GM23338 (cell line): ENCODE data around the gene SIRPB2. TPM values are rescaled to one million over a fixed set of nuclear protein-coding genes. Genes with fewer than 3 reads are reported as not detected.
A peak's percentile ranks its signal among the peaks of the same experiment; 100 is the strongest.

Source experiments
- ATAC-seq: fragments of 200-7000 bp; cut with Tn5 transposase; 3 replicates; pipeline ENCODE4 v1.9.1; 2020
- DNase-seq: peaks from one replicate; pipeline ENCODE4 v3.0.0-alpha.2; 2015; ENCODE audit warnings: low spot score
- H2AFZ ChIP-seq: fragments of 200-600 bp; sonication (generic); 2 replicates; pipeline ENCODE4 v1.8.0; 2016; ENCODE audit warnings: antibody characterized with exemption, mild to moderate bottlenecking, moderate library complexity
- H3F3A ChIP-seq: fragments of 200-600 bp; sonication (generic); replicated peaks from 2 replicates; pipeline ENCODE4 v1.8.0; 2017; ENCODE audit warnings: antibody characterized with exemption, mixed run types, low read depth
- H3K27ac ChIP-seq: fragments of 200-600 bp; sonication (generic); 2 replicates; pipeline ENCODE4 v1.6.1; 2016; ENCODE audit warnings: low read depth
- H3K27me3 ChIP-seq: fragments of 200-600 bp; sonication (generic); 2 replicates; pipeline ENCODE4 v1.8.0; 2016; ENCODE audit warnings: mild to moderate bottlenecking, mixed run types, moderate library complexity; ENCODE audit not compliant: insufficient read depth
- H3K36me3 ChIP-seq: fragments of 200-600 bp; sonication (generic); 2 replicates; pipeline ENCODE4 v1.8.0; 2016; ENCODE audit warnings: mild to moderate bottlenecking; ENCODE audit not compliant: insufficient read depth
- H3K4me1 ChIP-seq: fragments of 200-600 bp; sonication (generic); 2 replicates; pipeline ENCODE4 v1.8.0; 2016; ENCODE audit warnings: mild to moderate bottlenecking, moderate library complexity; ENCODE audit not compliant: insufficient read depth
- H3K4me2 ChIP-seq: fragments of 200-600 bp; sonication (generic); 2 replicates; pipeline ENCODE4 v1.7.1; 2017; ENCODE audit warnings: mixed run types
- H3K4me3 ChIP-seq: fragments of 200-600 bp; sonication (generic); 2 replicates; pipeline ENCODE4 v1.6.1; 2016; ENCODE audit warnings: mixed run types
- H3K79me2 ChIP-seq: fragments of 200-600 bp; sonication (generic); replicated peaks from 2 replicates; pipeline ENCODE4 v1.8.0; 2017; ENCODE audit warnings: mild to moderate bottlenecking; ENCODE audit not compliant: insufficient read depth
- H3K9me2 ChIP-seq: fragments of 200-600 bp; sonication (generic); 2 replicates; pipeline ENCODE4 v1.8.0; 2017; ENCODE audit not compliant: insufficient read depth
- H4K20me1 ChIP-seq: fragments of 200-600 bp; sonication (generic); replicated peaks from 2 replicates; pipeline ENCODE4 v1.8.0; 2017; ENCODE audit warnings: mild to moderate bottlenecking; ENCODE audit not compliant: insufficient read depth
- H3K27ac Mint-ChIP-seq: 2 replicates; pipeline ENCODE4 v1.8.0; 2020; ENCODE audit warnings: inconsistent platforms, mild to moderate bottlenecking, moderate library complexity, mixed read lengths
- H3K27me3 Mint-ChIP-seq: 3 replicates; pipeline ENCODE4 v1.8.0; 2022; ENCODE audit warnings: low read depth, mild to moderate bottlenecking, moderate library complexity, mixed read lengths, inconsistent platforms; ENCODE audit not compliant: insufficient read depth, poor library complexity
- H3K36me3 Mint-ChIP-seq: 3 replicates; pipeline ENCODE4 v1.8.0; 2021; ENCODE audit warnings: low read depth, mild to moderate bottlenecking, inconsistent platforms, moderate library complexity, mixed read lengths
- H3K4me1 Mint-ChIP-seq: 3 replicates; pipeline ENCODE4 v1.8.0; 2020; ENCODE audit warnings: mild to moderate bottlenecking, inconsistent platforms, mixed read lengths
- H3K4me3 Mint-ChIP-seq: 3 replicates; pipeline ENCODE4 v1.8.0; 2021; ENCODE audit warnings: moderate library complexity, mild to moderate bottlenecking, inconsistent platforms, mixed read lengths
- H3K9me3 Mint-ChIP-seq: 3 replicates; pipeline ENCODE4 v1.8.0; 2020; ENCODE audit warnings: moderate library complexity, mild to moderate bottlenecking, inconsistent platforms, mixed read lengths
- CREB1 ChIP-seq: fragments of 250-450 bp; sonication (Bioruptor Pico); IDR thresholded peaks from 2 replicates; pipeline ENCODE4 v1.5.0; 2020; ENCODE audit warnings: low read depth, mild to moderate bottlenecking, moderate library complexity
- CTCF ChIP-seq, 2 experiments: fragments of 200-600 bp in 1 of 2; sonication (generic) in 1 of 2; conservative IDR thresholded peaks; 2 replicates each; pipeline versions ENCODE4 v1.5.1 to v1.6.1; 2016 to 2017; ENCODE audit warnings: antibody characterized with exemption in 2 of 2, low read depth in 2 of 2, mild to moderate bottlenecking in 2 of 2, moderate library complexity in 1 of 2
- ETS1 ChIP-seq: IDR thresholded peaks from 2 replicates; pipeline ENCODE4 v1.6.1; 2016; ENCODE audit warnings: antibody characterized with exemption
- EZH2 ChIP-seq: fragments of 200-600 bp; sonication (generic); IDR thresholded peaks from one replicate; pipeline ENCODE4 v1.8.0; 2017; ENCODE audit warnings: antibody characterized with exemption, mild to moderate bottlenecking, low read depth; ENCODE audit not compliant: unreplicated experiment
- EZH2phosphoT487 ChIP-seq: fragments of 200-600 bp; sonication (generic); IDR thresholded peaks from one replicate; pipeline ENCODE4 v1.8.1; 2018; ENCODE audit warnings: antibody characterized with exemption; ENCODE audit not compliant: unreplicated experiment
- JUNB ChIP-seq: IDR thresholded peaks from one replicate; pipeline ENCODE4 v1.6.1; 2016; ENCODE audit warnings: antibody characterized with exemption; ENCODE audit not compliant: unreplicated experiment
- NANOG ChIP-seq: IDR thresholded peaks from 2 replicates; pipeline ENCODE4 v1.6.1; 2016; ENCODE audit warnings: antibody characterized with exemption, borderline replicate concordance
- POLR2AphosphoS5 ChIP-seq: IDR thresholded peaks from 2 replicates; pipeline ENCODE4 v1.6.1; 2016; ENCODE audit warnings: antibody characterized with exemption, low read depth
- REST ChIP-seq: IDR thresholded peaks from one replicate; pipeline ENCODE4 v1.6.1; 2018; ENCODE audit warnings: antibody characterized with exemption; ENCODE audit not compliant: unreplicated experiment
- STAT1 ChIP-seq: IDR thresholded peaks from one replicate; pipeline ENCODE4 v1.6.1; 2016; ENCODE audit warnings: antibody characterized with exemption; ENCODE audit not compliant: unreplicated experiment
- ZNF114 ChIP-seq: fragments of 250-450 bp; sonication (Bioruptor Pico); IDR thresholded peaks from 2 replicates; pipeline ENCODE4 v1.5.0; 2020; ENCODE audit warnings: mild to moderate bottlenecking, moderate library complexity
- ZNF331 ChIP-seq: fragments of 250-450 bp; sonication (Bioruptor Pico); IDR thresholded peaks from 2 replicates; pipeline ENCODE4 v1.5.0; 2020; ENCODE audit warnings: low read depth, mild to moderate bottlenecking, moderate library complexity
- ZNF462 ChIP-seq: fragments of 250-450 bp; sonication (Bioruptor Pico); IDR thresholded peaks from 2 replicates; pipeline ENCODE4 v1.5.0; 2020; ENCODE audit warnings: mild to moderate bottlenecking, moderate library complexity
- long read RNA-seq: library from polyadenylated mRNA; unstranded; transcript quantifications from one replicate; pipeline ENCODE4 v2.0.0, GENCODE V29; 2020; ENCODE audit not compliant: unreplicated experiment
- polyA plus RNA-seq: library from polyadenylated mRNA; unstranded; fragments of >200 nt; fragmentation: Nextera tagmentation; extraction: Ambion mirVana; gene quantifications from 2 replicates; pipeline ENCODE4 v1.2.1, GENCODE V29; 2016
- total RNA-seq: library from RNA; depleted of rRNA; stranded (reverse); fragments of >200 nt; shearing (Covaris generic); gene quantifications from 2 replicates; pipeline ENCODE4 v1.2.3, GENCODE V29; 2014; rRNA removed

SIRPB2 gene
- not detected in 2 replicates for total RNA-seq
- 0.29 TPM in 1 of 2 replicates, not detected in the other for polyA plus RNA-seq
- long read RNA-seq, result 0 reads

- Mint-ChIP-seq H3K9me3 (no peaks in the 10 kb centered on the region), H3K36me3 (no peaks in the 10 kb centered on the region), H3K4me3 (no peak within 1 kb of the TSS), H3K4me1 (no peaks in the 10 kb centered on the region; the same call in 2 of the 3 replicates), H3K27ac (no peak within 1 kb of the TSS), H3K27me3 (peaks cover 4% of the 10 kb centered on the region)
- no peaks in the 10 kb centered on the region for H3K36me3 ChIP-seq
- H3K4me1 ChIP-seq, result no peaks in the 10 kb centered on the region
- H3K4me2 ChIP-seq, result no peak within 1 kb of the TSS
- TF ChIP-seq ZNF331 (CRISPR knock-in tag) (no peak), JUNB (no peak), POLR2AphosphoS5 (no peak), ETS1 (no peak), ZNF462 (no peak), REST (no peak), CREB1 (CRISPR knock-in tag) (no peak), STAT1 (no peak), EZH2 (no peak), NANOG (no peak), CTCF (conservative IDR thresholded peaks at IDR 0.05; ENCODE audit: low read depth in 2 of 2) (no peak), EZH2phosphoT487 (no peak), ZNF114 (CRISPR knock-in tag) (no peak)
- no peaks in the 10 kb centered on the region for H3F3A ChIP-seq
- H3K27me3 ChIP-seq, result no peaks in the 10 kb centered on the region
- no peak within 1 kb of the TSS for H3K27ac ChIP-seq
- H2AFZ ChIP-seq, result peak within 1 kb of the TSS; percentile 60
- H3K9me2 ChIP-seq, result no peaks in the 10 kb centered on the region
- no peak within 1 kb of the TSS for H3K4me3 ChIP-seq
- H3K79me2 ChIP-seq, result no peaks in the 10 kb centered on the region
- ATAC-seq (no peak), DNase-seq (no peak)
- no peaks in the 10 kb centered on the region; the same call in 1 of the 2 replicates for H4K20me1 ChIP-seq
These were observed at the start of gene SIRPB2 for GRCh38 chr20:1491281-1491840. Gene SIRPB2, minus strand, starts transcription at chr20:1491420. Its CDS starts 61 bp downstream, at chr20:1491359.
